ENCODE results near the gene STX4. TPM values are rescaled to one million over a fixed set of nuclear protein-coding genes. Genes with fewer than 3 reads are reported as not detected.

The STX4 gene
- total RNA-seq, 1 experiment from 2014 or later = 66.7 TPM

- Mint-ChIP-seq H3K27ac (ENCODE audit: low read depth, unreplicated experiment) (no peak overlapping the region), H3K4me3 (ENCODE audit: unreplicated experiment) (no peak overlapping the region), H3K36me3 (ENCODE audit: insufficient read depth, unreplicated experiment) (peaks cover 21% of the 10 kb centered on the region), H3K4me1 (ENCODE audit: insufficient read depth, unreplicated experiment) (peaks cover 15% of the 10 kb centered on the region), H3K9me3 (ENCODE audit: unreplicated experiment) (no peaks in the 10 kb centered on the region), H3K27me3 (ENCODE audit: insufficient read depth, unreplicated experiment) (no peaks in the 10 kb centered on the region)
- ChIA-PET POLR2A (interaction anchor here (1.2 kb wide), 1 partner anchor 128 kb away, joined by 3 read pairs; no protein-coding TSS in a partner anchor), CTCF (interaction anchor here (0.6 to 1.1 kb wide), 3 partner anchors 9 to 123 kb away, joined by 3 to 6 read pairs (median 3); no protein-coding TSS in a partner anchor)
- no peak for TF ChIP-seq CTCF (IDR thresholded peaks at IDR 0.05; ENCODE audit: unreplicated experiment)
- intact Hi-C loops (cut with micrococcal nuclease) = no loop called here
- DNase-seq (ENCODE audit: unreplicated experiment) = no peak
- BruUV-seq (replicated peaks) = no TSS peak
Measured at GRCh38 chr16:31077592-31078396, 44.4 kb downstream of the STX4 start.

GRCh38 chr16:31078597-31079341 is 45.4 kb downstream of the STX4 start:
- DNase-seq (ENCODE audit: unreplicated experiment) = no peak
- H3K27ac Mint-ChIP-seq (ENCODE audit: low read depth, unreplicated experiment) = no peak overlapping the region
- no peaks in the 10 kb centered on the region for H3K9me3 Mint-ChIP-seq (ENCODE audit: unreplicated experiment)
- no peak for TF ChIP-seq CTCF (IDR thresholded peaks at IDR 0.05; ENCODE audit: unreplicated experiment)
- intact Hi-C loops (cut with micrococcal nuclease) = no loop called here
- peaks cover 21% of the 10 kb centered on the region for H3K36me3 Mint-ChIP-seq (ENCODE audit: insufficient read depth, unreplicated experiment)
- BruUV-seq (replicated peaks) = no TSS peak
- CTCF ChIA-PET = interaction anchor here (1.7 kb wide), 1 partner anchor 20 kb away, joined by 3 read pairs; no protein-coding TSS in a partner anchor
- POLR2A ChIA-PET = interaction anchor here (1.2 kb wide), 1 partner anchor 129 kb away, joined by 3 read pairs; no protein-coding TSS in a partner anchor
- no peaks in the 10 kb centered on the region for H3K27me3 Mint-ChIP-seq (ENCODE audit: insufficient read depth, unreplicated experiment)
- H3K4me3 Mint-ChIP-seq (ENCODE audit: unreplicated experiment) = no peak overlapping the region
- peaks cover 15% of the 10 kb centered on the region for H3K4me1 Mint-ChIP-seq (ENCODE audit: insufficient read depth, unreplicated experiment)

- H3K4me3 Mint-ChIP-seq (ENCODE audit: unreplicated experiment) = no peak overlapping the region
- no peak overlapping the region for H3K27ac Mint-ChIP-seq (ENCODE audit: low read depth, unreplicated experiment)
- CTCF ChIA-PET = interaction anchor here (1.7 kb wide), 1 partner anchor 20 kb away, joined by 3 read pairs; no protein-coding TSS in a partner anchor
- DNase-seq (ENCODE audit: unreplicated experiment) = no peak
- no TSS peak for BruUV-seq (replicated peaks)
- no peaks in the 10 kb centered on the region for H3K9me3 Mint-ChIP-seq (ENCODE audit: unreplicated experiment)
- H3K4me1 Mint-ChIP-seq (ENCODE audit: insufficient read depth, unreplicated experiment) = peaks cover 14% of the 10 kb centered on the region
- no peaks in the 10 kb centered on the region for H3K27me3 Mint-ChIP-seq (ENCODE audit: insufficient read depth, unreplicated experiment)
- no peak for TF ChIP-seq CTCF (IDR thresholded peaks at IDR 0.05; ENCODE audit: unreplicated experiment)
- POLR2A ChIA-PET = interaction anchor here (0.7 kb wide), 1 partner anchor 381 kb away, joined by 3 read pairs; no protein-coding TSS in a partner anchor
- intact Hi-C loops (cut with micrococcal nuclease) = no loop called here
- H3K36me3 Mint-ChIP-seq (ENCODE audit: insufficient read depth, unreplicated experiment) = peaks cover 25% of the 10 kb centered on the region
Measured at GRCh38 chr16:31079342-31079944, 46.1 kb downstream of the STX4 start.
